CMK (cell line): ENCODE measurements around the gene LRRFIP1.
"Not testable (repeated sequence)": the region's sequence is repeated elsewhere in the genome, so short reads cannot be mapped to it uniquely, and the experiment has no call there.

Experiments used
- DNase-seq: peaks from one replicate; pipeline ENCODE4 v3.0.0-alpha.2; 2010; ENCODE audit warnings: low read depth

Gene LRRFIP1

DNA sequence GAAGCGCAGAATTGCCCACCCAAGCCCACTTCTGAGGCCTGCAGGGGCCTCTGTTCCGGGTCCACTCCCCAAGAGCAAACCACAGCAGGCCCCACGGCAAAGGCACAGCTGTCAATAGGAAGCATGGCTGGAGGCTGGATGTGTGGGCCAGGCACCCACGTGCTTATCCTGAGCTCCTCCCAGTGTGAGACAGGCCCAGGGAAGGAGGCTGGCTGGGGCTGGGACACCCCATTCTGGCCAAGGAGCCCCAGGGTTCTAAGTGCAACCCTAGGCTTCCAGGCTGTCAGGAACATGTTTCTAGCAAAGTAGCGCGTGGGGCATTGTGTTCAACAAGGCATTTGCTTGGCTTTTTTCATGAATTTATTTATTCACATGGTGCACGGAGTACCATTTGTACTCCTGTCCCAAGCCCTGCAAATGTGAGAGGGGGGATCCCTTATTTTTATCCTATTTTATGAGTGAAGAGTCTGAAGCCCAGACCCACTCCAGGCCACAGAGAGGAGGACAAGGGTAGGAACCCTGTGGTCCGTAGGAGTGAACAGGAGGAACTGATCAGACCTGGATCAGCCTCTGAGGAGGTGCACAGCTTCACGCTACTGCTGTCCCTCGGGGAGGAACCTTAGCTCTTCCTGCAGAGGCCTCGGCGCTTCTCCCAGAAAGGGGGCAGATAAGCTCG, 30.7 kb upstream of the LRRFIP1 start:
- DNase-seq: no peak

DNA sequence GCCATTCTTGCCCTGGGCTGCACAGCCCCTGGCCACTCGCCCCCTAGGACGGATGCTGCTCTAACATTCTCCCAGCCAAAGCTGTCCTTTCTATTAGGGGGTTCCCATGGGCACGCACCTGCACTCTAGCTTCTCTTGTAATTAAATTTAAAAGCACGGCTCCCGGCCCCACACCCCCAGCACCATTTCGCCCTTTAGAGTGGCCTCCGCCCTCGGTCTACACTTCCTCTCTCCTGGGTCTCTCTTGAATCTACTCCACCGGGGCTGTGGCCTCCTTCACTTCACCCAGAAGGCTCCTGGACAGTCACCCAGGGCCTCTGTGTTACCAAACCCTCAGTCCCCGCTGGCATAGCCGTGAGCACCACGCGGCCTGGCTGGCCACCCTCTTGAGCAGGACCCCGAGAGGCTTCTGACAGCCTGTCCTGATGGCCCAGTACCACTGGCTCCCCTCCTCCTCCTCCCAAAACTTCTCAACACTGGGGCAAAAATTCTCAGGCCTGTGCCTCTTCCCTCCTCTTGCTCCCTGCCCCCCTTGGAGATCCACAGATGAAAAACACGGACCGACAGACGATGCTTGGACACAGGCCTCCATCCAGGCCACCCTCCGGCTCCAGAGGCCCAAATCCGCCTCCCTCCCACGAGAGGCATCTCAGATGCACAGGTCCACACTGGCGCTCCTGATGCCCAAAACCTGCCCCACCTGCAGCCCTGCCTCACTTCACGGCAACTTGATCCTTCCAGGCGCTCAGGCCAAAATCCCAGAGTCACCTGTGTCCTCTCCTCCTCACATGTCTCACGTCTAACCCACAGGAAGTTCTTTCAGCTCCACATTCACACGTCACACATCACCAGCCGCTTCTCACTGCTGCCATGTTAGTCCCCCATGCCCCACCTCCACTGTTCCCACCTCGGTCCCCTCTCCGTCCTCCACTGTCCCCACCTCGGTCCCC, 29.9 kb upstream of the LRRFIP1 start:
- DNase-seq: no peak

DNA sequence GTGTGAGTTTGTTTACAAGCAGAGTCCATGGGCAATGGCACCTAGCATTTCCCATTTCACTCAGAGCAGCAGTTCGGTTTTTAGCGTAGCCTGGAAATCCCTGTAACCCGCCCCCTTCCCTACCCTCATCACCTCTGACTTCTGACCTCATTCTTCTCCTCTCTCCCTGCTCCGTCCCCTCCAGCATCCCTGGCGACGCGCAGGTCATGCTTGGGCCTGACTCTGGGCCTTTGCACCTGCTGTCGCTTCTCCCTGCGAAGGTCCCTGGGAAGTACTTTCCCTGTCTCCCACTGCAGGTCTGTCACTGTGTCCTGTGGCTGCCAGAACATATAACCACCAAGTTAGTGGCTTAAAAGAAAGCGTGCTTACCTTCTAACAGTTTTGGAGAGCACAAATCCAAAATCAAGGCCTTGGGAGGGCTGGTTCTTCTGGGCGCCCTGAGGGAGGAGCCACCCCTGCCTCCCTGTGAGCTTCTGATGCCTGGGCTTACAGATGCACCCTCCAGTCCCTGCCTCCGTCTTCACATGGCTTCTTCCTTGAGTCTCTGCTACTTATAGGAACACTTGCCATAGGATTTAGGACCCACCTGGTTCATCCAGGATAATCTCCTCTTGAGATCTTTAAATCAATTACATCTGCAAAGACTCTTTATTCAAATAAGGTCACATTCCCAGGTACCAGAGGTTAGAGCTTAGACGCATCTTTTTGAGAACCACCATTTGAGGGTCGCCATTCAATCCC, 28.7 kb upstream of the LRRFIP1 start:
- no peak for DNase-seq

DNA sequence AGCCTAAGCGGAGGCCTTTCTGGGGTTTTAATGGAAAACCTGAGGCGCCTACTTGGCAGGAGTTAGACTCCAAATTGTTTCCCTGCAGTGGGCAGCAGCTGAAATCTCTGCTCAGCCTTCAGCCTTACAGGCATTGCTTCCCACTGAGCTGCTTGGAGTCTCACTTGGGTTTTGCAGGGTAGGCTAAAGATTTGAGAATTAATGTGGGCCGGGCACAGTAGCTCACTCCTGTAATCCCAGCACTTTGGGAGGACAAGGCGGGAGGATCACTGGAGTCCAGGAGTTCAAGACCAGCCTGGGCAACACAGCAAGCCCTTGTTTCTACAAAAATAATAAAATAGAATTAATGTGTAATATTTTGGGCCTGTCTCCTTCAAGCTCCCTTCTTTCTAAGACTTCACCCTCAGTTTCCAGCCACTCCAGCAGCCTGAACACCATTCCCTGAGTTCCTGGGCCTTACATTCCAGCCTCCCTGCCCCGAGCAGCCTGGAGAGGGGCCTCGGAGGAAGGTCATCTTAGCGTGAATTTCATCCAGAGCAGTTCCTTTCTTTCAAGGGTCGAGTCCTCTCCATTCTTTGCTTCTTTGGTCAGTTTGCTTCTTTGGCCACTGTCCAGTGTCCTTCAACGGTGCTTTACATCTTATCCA, 27.8 kb upstream of the LRRFIP1 start:
- no peak for DNase-seq

DNA sequence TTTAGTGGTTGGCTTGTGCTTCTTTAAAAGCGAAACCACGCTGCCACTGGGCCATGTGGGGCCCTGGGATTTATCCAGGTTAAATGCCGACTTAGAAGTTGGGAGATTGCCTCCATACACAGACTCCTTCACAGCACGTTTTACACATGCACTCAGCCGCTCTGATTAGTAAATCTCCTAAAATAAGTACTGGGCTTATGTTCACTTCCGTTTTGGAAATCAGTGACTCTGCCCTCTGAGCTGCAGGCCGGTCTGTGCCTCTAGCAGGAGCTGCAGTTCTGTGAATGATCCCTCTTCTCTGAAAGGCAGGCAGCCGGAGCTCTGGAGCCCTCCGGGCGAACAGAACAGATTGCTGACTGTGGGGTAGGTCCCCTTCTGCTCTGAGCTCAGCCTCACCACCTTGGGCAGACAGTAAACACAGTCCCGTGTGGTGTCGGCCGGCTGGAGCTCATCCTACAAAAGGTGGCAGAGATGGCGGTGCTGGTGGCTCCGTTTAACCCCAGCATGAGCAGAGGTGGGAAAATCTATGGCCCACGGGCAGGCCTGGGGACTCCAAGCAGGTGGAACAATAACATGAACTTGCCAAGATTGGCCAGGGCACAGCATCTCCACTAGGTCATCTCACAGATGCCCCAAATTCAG, 27.1 kb upstream of the LRRFIP1 start:
- DNase-seq: no peak

DNA sequence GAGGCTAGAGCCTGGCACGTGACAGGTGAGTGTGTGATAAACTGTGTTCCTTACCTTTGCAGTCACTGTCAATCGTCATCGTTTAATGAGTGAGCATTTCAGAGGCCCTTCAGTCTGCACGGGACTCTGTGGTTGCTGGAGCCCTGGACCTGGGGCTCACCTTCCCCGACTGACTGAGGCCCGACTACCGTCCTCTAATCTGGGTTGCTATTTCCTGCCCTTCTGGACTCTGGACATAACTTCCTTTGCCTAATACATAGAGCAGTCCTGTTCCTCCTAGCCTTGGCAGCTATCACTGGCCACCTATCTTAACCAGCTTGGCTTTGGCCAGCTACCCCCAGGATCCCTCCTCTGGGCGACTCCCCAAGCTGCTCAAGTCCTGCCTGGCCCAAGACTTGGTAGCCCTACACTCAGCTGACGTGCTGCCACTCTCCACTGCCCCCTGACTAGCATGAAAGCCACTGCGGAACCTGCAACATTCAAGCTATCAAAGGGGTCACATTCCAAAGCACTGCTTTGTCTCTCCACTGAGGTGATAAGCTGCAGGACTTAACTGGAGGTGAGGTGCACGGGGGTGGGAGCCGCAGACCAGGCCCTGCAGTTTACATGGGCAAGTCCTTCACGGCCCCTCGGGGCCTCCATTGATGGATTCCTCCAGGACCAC, 25.8 kb upstream of the LRRFIP1 start:
- no peak for DNase-seq

DNA sequence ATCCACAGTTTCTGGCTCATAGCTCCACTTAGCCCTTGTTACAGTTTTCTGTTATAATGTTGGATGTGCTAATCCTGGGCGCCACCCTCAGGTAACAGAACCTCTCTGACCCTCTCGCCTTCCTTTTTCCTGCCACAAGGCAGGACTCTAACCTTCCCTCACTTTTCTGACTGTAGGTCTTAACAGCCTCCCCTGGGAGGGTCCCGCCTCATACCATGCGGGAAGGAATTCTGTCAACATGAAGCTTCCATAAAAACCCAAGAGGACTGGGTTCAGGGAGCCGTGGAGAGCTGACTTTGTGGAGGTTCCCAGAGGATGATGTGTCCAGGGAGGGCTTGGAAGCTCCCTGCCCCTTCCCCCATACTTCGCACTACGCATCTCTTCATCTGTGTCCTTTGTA, 25.0 kb upstream of the LRRFIP1 start:
- DNase-seq: no peak

DNA sequence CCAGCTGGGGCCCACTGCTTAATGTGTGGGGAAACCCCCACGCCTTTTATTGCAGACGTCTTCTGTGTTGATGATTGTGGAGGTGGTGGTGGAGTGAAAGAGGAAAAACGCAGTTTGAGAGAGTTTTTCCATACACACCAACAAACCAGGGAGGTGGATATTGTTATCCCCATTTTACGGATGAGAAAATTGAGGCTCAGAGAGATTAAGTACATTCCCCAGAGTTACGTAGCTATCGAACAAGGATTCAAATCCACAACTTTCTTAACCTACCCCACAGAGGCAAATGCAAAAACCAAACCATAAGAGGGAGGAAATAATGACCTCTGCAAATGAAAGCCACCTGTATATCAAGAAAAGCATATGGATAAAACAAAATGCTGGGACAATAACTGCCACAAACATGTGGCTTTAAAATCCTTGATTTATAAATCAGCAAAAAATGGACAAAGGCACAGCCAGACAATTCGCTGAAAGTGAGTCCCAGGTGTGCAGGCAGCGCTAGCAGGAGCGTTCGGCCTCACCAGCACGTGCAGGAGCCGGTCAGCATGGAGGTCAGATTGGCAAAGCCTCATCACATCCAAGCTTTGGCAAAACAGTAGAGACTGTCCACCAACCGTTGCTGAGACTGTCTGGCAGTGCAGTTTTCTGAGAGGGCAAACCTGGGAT, 24.2 kb upstream of the LRRFIP1 start:
- DNase-seq: no peak

DNA sequence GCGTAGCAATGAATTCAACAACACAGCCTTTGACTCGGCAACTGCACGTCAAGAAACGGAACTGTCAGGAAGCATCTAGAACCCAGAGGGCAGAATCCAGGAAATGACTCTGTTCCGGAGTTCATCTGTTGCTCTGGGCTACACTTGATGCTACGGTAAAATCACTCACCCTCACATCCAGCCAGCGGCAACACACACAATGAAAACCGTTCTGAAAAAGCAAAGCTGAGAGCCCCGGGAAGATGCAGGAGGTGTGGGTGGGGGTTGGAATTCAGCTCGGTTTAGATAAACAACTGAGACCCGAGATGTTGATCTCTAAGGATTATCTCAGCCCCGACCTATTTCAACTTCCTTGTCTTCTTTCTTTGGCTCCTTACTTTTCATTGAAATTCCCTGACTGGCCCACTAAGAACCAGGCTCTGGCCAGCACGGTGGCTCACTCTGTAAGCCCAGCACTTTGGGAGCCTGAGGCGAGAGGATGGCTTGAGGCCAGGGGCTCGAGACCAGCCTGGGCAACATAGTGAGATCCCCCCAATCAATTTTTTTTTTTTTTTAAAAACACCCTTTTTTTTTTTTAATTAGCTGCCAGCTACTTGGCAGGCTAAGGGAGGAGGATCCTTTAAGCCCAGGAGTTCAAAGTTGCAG, 23.5 kb upstream of the LRRFIP1 start:
- no peak for DNase-seq

DNA sequence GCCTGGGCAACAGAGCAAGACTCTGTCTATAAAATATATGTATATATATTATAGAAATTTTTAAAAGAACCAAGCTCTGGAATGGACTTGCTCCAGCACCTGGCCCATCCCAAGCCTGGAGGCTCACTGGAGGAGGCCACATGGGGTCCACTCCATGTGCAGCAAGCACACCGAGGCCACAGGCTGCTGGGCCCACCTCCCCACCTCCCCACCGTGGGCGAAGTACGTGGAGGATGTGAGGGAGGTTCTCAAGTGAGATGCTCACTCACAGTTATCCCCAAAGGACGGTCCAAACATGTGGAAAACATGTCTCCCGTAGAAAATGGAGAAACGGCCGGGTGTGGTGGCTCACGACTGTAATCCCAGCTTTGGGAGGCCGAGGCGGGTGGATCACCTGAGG, 23.0 kb upstream of the LRRFIP1 start:
- no peak for DNase-seq

DNA sequence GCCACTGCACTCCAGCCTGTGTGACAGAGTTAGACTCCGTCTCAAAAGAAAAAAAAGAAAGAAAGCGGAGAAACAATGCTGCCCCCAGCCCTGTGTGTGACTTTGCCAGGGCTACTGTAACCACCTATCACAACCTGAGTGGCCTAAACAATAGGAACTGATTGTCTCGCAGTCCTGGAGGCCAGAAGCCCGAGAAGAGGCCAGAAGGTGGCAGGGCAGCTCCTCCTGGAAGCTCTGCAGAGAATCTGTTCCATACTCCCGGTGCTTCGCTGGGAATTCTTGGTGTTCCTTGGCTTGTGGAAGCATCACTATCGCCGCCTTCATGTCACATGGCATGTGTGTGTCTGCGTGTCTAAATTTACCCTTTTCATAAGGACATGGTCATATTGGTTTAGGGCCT, 22.4 kb upstream of the LRRFIP1 start:
- DNase-seq: no peak

DNA sequence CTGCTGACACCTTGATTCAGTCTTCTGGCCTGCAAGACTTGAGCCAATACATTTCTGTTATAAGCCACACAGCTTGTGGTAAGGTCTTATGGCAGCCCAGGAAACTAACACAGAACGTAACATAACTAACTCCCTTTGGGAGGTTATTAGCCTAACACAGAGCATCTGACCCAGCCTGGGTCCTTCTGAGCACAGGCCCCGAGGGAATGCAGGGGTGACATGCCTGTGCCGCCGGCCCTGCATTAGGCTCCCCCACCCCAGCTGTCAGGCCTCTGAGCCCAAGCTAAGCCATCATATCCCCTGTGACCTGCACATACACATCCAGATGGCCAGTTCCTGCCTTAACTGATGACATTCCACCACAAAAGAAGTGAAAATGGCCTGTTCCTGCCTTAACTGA, 20.9 kb upstream of the LRRFIP1 start:
- DNase-seq: not testable (repeated sequence)

DNA sequence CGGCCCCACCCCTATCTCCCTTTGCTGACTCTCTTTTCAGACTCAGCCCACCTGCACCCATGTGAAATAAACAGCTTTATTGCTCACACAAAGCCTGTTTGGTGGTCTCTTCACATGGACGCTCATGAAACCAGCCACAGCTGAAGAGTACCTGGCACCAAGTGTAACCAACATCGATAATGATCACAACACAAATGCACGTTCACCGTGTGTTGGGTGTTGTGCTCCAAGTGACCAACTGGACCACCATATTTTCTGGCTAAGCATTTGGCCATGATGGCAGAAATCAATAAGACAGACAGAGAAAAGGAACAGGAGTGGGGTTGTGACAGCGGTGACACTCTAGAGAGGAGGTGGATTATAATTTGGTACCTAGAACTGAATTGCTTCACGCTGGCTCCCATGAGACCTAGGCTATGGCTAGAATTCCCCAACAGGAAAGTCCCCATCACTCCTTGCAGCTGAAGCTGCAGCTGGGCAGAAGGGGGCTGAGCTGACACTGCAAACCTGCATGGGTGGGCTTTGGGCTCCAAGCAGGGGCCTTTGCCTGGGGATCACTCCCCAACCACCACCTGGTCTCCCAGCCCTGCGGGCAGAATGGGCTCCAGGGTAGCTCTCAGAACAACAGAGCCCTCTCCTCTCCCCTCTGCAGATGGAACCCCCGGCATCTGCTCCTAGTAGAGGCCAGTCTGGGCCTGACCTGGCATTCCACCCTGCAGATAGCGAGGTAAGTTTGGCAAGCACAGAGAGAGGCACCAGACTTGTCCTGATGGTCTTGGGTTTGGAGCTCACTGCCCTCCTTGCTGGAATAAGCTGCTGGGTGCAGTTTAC, 14.6 kb upstream of the LRRFIP1 start:
- DNase-seq: no peak

DNA sequence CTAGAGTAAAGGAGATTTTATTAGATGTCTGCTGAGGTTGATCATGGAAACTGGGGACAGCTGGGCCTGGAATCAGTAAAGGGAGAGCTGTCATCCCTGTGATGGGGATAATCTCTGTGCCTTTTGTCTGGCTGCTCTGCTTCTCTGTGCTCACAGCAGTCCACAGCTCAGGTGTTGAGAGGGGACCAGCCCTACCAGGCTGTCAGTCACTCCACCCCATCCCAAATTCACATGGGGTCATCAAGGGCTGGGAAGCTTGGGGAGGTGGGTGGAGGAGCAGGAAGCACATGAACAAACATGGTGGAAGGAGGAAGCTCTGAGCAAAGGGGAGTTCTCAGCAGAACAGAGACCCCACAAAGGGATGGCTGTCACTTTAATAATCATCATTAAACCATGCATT, 13.7 kb upstream of the LRRFIP1 start:
- no peak for DNase-seq

DNA sequence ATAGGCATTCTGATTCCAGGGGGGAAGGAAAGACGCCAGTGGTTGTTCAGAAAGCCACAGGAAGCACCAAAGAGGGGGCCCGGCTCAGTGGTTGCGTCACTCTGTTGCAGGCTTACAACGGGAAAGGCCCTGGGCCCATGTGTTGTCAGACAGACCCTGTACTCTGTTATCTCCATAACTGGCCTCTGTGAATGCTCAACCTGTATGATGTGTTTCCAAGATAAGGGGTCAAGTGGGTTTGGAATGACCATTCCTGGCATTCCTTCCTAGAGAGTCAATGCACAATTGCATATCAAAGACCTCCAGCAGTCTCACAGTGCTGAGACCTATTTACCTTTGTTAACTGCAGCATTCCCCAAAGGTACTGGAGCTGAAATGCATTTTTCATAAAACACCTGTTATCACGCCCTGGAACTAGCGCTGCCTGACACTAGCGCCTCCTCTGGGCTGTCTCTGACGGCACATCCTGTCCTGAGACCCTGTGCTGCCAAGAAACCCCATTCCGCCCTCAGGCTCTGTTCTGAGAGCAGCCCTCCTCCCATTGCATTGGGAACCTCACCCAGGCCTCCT, 13.2 kb upstream of the LRRFIP1 start:
- DNase-seq: no peak

DNA sequence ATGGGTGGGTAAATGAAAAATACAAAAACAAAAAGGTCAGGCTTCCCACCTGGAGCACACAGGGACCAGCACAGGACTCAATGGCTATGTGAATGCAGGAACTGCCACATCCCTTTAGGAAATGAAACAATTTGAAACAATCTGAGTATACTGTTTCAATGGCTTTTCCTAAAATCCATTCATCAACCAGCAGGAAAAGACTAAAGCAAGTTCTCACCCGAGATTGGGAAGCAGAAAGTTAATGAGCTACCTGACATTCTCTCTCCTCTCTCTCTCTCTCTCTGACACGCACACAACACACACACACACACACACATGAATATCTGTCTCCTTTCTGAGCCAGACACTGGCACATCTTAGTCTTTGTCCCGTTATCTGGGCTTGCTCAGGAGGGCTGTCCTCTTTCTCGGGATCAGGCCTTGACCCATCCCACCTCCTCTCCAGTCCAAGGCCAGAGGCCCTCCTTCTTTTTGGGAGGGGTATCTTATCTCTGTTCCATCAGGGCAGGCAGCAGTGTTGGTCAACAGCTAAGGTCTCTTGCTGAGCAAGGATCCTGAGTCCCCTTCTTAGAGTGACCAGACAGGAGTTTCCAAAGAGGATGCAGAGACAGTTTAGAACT, 11.6 kb upstream of the LRRFIP1 start:
- no peak for DNase-seq

DNA sequence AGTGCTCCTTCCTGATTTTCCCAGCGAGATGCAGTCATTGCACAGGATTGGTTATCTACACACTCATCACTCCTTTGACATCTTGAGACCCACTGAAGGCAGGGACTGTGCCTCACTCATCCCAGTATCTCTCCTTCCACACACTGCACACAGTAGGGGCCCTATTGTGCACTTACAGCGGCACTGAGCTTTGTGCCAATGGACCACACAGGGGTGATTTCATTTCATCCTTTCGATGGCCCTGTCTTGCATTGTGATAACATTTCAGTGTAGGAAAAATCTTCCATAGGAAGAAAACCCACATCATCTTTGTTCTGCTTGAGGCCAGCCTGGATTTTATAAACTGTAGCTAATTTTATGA, 11.0 kb upstream of the LRRFIP1 start:
- no peak for DNase-seq
